GM23338 (cell line): ENCODE measurements around the gene NPIPB13.
"Not testable (repeated sequence)": the region's sequence is repeated elsewhere in the genome, so short reads cannot be mapped to it uniquely, and the experiment has no call there.

Source experiments
- EZH2 ChIP-seq: fragments of 200-600 bp; sonication (generic); IDR thresholded peaks from one replicate; pipeline ENCODE4 v1.8.0; 2017; ENCODE audit warnings: antibody characterized with exemption, mild to moderate bottlenecking, low read depth; ENCODE audit not compliant: unreplicated experiment
- POLR2AphosphoS5 ChIP-seq: IDR thresholded peaks from 2 replicates; pipeline ENCODE4 v1.6.1; 2016; ENCODE audit warnings: antibody characterized with exemption, low read depth
- TF ChIP-seq, protein P1 (sequence below), 2 experiments: fragments of 200-600 bp in 1 of 2; sonication (generic) in 1 of 2; conservative IDR thresholded peaks; 2 replicates each; pipeline versions ENCODE4 v1.5.1 to v1.6.1; 2016 to 2017; ENCODE audit warnings: antibody characterized with exemption in 2 of 2, low read depth in 2 of 2, mild to moderate bottlenecking in 2 of 2, moderate library complexity in 1 of 2

DNA sequence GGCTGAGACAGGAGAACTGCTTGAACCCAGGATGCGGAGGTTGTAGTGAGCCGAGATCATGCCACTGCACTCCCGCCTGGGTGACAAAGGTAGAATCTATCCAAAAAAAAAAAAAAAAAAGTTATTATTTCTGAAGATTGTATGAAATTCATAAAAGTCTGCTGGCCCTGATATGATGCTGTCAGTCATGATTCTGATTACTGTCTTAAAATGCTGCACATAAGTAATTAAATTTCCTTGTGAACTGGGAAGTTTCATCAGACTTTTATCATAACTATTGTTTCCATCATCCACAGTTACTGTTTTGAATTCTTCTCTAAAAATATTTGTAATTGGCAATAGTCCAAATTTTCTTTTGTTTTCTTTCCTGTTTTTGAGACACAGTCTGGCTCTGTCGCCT lies at the start of gene NPIPB13:
- TF ChIP-seq, protein P1, sequence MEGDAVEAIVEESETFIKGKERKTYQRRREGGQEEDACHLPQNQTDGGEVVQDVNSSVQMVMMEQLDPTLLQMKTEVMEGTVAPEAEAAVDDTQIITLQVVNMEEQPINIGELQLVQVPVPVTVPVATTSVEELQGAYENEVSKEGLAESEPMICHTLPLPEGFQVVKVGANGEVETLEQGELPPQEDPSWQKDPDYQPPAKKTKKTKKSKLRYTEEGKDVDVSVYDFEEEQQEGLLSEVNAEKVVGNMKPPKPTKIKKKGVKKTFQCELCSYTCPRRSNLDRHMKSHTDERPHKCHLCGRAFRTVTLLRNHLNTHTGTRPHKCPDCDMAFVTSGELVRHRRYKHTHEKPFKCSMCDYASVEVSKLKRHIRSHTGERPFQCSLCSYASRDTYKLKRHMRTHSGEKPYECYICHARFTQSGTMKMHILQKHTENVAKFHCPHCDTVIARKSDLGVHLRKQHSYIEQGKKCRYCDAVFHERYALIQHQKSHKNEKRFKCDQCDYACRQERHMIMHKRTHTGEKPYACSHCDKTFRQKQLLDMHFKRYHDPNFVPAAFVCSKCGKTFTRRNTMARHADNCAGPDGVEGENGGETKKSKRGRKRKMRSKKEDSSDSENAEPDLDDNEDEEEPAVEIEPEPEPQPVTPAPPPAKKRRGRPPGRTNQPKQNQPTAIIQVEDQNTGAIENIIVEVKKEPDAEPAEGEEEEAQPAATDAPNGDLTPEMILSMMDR (conservative IDR thresholded peaks at IDR 0.05; ENCODE audit: low read depth in 2 of 2) = not testable (repeated sequence)
- TF ChIP-seq EZH2, POLR2AphosphoS5: not testable (repeated sequence)
